ENCODE measurements around the gene TRAP1.

DNA sequence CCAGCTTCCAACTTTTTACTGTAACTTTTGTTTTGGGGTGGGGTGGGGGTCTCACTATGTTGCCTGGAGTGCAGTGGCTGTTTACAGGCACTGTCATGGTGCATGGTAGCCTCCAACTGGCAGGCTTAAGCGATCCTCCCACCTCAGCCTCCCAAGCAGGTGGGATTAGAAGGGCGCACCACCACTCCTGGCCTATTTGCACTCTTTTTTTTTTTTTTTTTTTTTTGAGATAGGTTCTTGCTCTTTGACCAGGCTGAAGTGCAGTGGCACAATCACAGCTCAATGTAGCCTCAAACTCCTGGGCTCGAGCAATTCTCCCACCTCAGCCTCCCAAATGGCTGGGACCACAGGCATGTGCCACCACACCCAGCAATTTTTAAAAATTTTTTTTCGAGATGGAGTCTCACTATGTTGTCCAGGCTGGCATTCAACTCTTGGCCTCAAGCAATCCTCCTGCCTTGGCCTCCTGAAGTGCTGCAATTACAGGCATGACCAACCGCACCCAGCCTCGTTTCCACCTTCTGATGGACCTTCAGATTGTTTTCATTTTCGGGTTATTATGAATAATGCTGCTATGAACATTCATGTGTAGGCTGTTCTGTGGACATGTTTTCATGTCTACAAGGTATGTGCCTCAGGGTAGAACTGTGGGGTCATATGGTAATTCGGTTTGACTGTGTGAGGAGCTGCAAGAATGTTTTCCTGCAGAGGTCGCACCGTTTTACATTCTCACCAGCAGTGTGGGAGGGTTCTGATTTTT is 10.9 kb downstream of the TRAP1 start:
- TF ChIP-seq CTCF (IDR thresholded peaks at IDR 0.05) (no peak), MAFK (IDR thresholded peaks at IDR 0.05; ENCODE audit: partially characterized antibody) (no peak), TP53 (CRISPR knock-in tag; IDR thresholded peaks at IDR 0.05) (no peak), SREBF2 (IDR thresholded peaks at IDR 0.05) (no peak), POLR2A (IDR thresholded peaks at IDR 0.05; ENCODE audit: low read length) (no peak), POLR2AphosphoS2 (conservative IDR thresholded peaks at IDR 0.05; ENCODE audit: low read length) (no peak), PBX3 (IDR thresholded peaks at IDR 0.05) (no peak), CBX8 (IDR thresholded peaks at IDR 0.05) (no peak)
- TF ChIP-seq, protein P1, sequence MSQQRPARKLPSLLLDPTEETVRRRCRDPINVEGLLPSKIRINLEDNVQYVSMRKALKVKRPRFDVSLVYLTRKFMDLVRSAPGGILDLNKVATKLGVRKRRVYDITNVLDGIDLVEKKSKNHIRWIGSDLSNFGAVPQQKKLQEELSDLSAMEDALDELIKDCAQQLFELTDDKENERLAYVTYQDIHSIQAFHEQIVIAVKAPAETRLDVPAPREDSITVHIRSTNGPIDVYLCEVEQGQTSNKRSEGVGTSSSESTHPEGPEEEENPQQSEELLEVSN (IDR thresholded peaks at IDR 0.05; ENCODE audit: borderline replicate concordance, low read depth): no peak
- TF ChIP-seq, protein P2, sequence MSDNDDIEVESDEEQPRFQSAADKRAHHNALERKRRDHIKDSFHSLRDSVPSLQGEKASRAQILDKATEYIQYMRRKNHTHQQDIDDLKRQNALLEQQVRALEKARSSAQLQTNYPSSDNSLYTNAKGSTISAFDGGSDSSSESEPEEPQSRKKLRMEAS (IDR thresholded peaks at IDR 0.05): no peak
- TF ChIP-seq, protein P3, sequence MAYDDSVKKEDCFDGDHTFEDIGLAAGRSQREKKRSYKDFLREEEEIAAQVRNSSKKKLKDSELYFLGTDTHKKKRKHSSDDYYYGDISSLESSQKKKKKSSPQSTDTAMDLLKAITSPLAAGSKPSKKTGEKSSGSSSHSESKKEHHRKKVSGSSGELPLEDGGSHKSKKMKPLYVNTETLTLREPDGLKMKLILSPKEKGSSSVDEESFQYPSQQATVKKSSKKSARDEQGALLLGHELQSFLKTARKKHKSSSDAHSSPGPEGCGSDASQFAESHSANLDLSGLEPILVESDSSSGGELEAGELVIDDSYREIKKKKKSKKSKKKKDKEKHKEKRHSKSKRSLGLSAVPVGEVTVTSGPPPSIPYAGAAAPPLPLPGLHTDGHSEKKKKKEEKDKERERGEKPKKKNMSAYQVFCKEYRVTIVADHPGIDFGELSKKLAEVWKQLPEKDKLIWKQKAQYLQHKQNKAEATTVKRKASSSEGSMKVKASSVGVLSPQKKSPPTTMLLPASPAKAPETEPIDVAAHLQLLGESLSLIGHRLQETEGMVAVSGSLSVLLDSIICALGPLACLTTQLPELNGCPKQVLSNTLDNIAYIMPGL (CRISPR knock-in tag; IDR thresholded peaks at IDR 0.05; ENCODE audit: borderline replicate concordance): no peak

Data from A549 (cell line).